Measurements from ENCODE around the gene HSBP1. TPM values are rescaled to one million over a fixed set of nuclear protein-coding genes. Genes with fewer than 3 reads are reported as not detected.

The HSBP1 gene
- total and polyA plus RNA-seq, 9 of the 15 experiments (the other 6 are each of a cell fraction or from before 2014, with no cell fraction given): 84.9 to 677 (median 204) TPM

GRCh38 chr16:83807327-83807709 lies 460 bp upstream of the HSBP1 start (continued):
- TF ChIP-seq ZBTB2 (IDR thresholded peaks at IDR 0.05) (no peak), HES1 (IDR thresholded peaks at IDR 0.05; ENCODE audit: low read depth) (no peak), NR1H2 (CRISPR knock-in tag; IDR thresholded peaks at IDR 0.05) (no peak), TCF7 (IDR thresholded peaks at IDR 0.05; ENCODE audit: borderline replicate concordance) (no peak), IRF9 (tag; IDR thresholded peaks at IDR 0.05) (no peak), POLR3G (IDR thresholded peaks at IDR 0.05; ENCODE audit: extremely low read depth, insufficient read length, insufficient replicate concordance) (no peak), PHB (CRISPR knock-in tag; IDR thresholded peaks at IDR 0.05) (no peak), STAT6 (CRISPR knock-in tag; IDR thresholded peaks at IDR 0.05) (no peak), ZNF740 (CRISPR knock-in tag; IDR thresholded peaks at IDR 0.05) (no peak), ZNF740 (tag; IDR thresholded peaks at IDR 0.05) (no peak), CEBPG (CRISPR knock-in tag; IDR thresholded peaks at IDR 0.05) (no peak), CEBPG (tag; conservative IDR thresholded peaks at IDR 0.05 in 1 of 2, IDR thresholded peaks at IDR 0.05 in 1 of 2) (no peak), MTA2 (IDR thresholded peaks at IDR 0.05; ENCODE audit: low read depth) (no peak), RB1 (IDR thresholded peaks at IDR 0.05; ENCODE audit: low read depth) (no peak)

Data from K562 (cell line).